DOHH2 (cell line): ENCODE results near the gene MAD2L1.

Experiments
- H3F3A ChIP-seq: fragments of 200-600 bp; sonication (generic), shearing (Covaris generic); 2 replicates; pipeline ENCODE4 v1.6.0; 2016; ENCODE audit warnings: antibody characterized with exemption, mild to moderate bottlenecking; ENCODE audit not compliant: control insufficient read depth, insufficient read depth
- H3K27ac ChIP-seq: fragments of 200-600 bp; sonication (generic); 2 replicates; pipeline ENCODE4 v1.5.1; 2014; ENCODE audit warnings: low read depth, mild to moderate bottlenecking, low read length, moderate library complexity
- H3K27me3 ChIP-seq: fragments of 200-600 bp; sonication (generic); 2 replicates; pipeline ENCODE4 v1.6.1; 2014; ENCODE audit warnings: mild to moderate bottlenecking, low read length, mixed read lengths; ENCODE audit not compliant: control insufficient read depth
- H3K36me3 ChIP-seq: fragments of 200-600 bp; sonication (generic); 2 replicates; pipeline ENCODE4 v1.6.1; 2014; ENCODE audit warnings: mild to moderate bottlenecking, low read length, moderate library complexity, mixed read lengths; ENCODE audit not compliant: control insufficient read depth
- H3K4me1 ChIP-seq: fragments of 200-600 bp; sonication (generic); 2 replicates; pipeline ENCODE4 v1.6.1; 2014; ENCODE audit warnings: mild to moderate bottlenecking, low read length, mixed read lengths; ENCODE audit not compliant: control insufficient read depth
- H3K4me2 ChIP-seq: fragments of 200-600 bp; sonication (generic); 2 replicates; pipeline ENCODE4 v1.6.0; 2014; ENCODE audit warnings: mild to moderate bottlenecking, low read length, moderate library complexity
- H3K4me3 ChIP-seq: fragments of 200-600 bp; sonication (generic); 2 replicates; pipeline ENCODE4 v1.5.1; 2014; ENCODE audit warnings: mild to moderate bottlenecking, low read length, mixed read lengths
- H3K79me2 ChIP-seq: fragments of 200-600 bp; sonication (generic); 2 replicates; pipeline ENCODE4 v1.6.1; 2014; ENCODE audit warnings: mild to moderate bottlenecking, low read length, mixed read lengths; ENCODE audit not compliant: control insufficient read depth
- H3K9me2 ChIP-seq: fragments of 200-600 bp; sonication (generic); replicated peaks from 2 replicates; pipeline ENCODE4 v1.6.1; 2014; ENCODE audit warnings: mild to moderate bottlenecking, low read length, mixed read lengths; ENCODE audit not compliant: control insufficient read depth
- H3K9me3 ChIP-seq: fragments of 200-600 bp; sonication (generic); 2 replicates; pipeline ENCODE4 v1.6.1; 2014; ENCODE audit warnings: antibody characterized with exemption, low read length, mixed read lengths; ENCODE audit not compliant: control insufficient read depth, insufficient read depth
- H4K20me1 ChIP-seq: fragments of 200-600 bp; sonication (generic); 2 replicates; pipeline ENCODE4 v1.6.0; 2014; ENCODE audit warnings: low read depth, mild to moderate bottlenecking, antibody characterized with exemption, low read length, moderate library complexity; ENCODE audit not compliant: control insufficient read depth, insufficient read depth
- CTCF ChIP-seq: fragments of 200-600 bp; sonication (generic); IDR thresholded peaks from one replicate; pipeline ENCODE4 v1.5.1; 2014; ENCODE audit warnings: antibody characterized with exemption, mild to moderate bottlenecking, low read depth, low read length; ENCODE audit not compliant: poor library complexity, severe bottlenecking
- EZH2phosphoT487 ChIP-seq: fragments of 200-600 bp; sonication (generic); IDR thresholded peaks from 2 replicates; pipeline ENCODE4 v1.6.1; 2017; ENCODE audit warnings: borderline replicate concordance, mild to moderate bottlenecking, antibody characterized with exemption, low read length, moderate library complexity, mixed read lengths

Gene MAD2L1

GRCh38 chr4:120081726-120082125 lies 15.1 kb upstream of the MAD2L1 start:
- Histone ChIP-seq H3K36me3 (no peaks in the 10 kb centered on the region), H3K4me3 (no peak overlapping the region), H3K4me2 (no peak overlapping the region), H3K4me1 (no peaks in the 10 kb centered on the region), H3K9me3 (no peaks in the 10 kb centered on the region), H3K9me2 (no peaks in the 10 kb centered on the region), H3K27ac (no peak overlapping the region), H4K20me1 (no peaks in the 10 kb centered on the region), H3K79me2 (no peaks in the 10 kb centered on the region), H3K27me3 (0 out of 2 replicates have a peak, but pooled peaks cover 4% of the 10 kb centered on the region), H3F3A (no peaks in the 10 kb centered on the region)
- TF ChIP-seq EZH2phosphoT487 = no peak
- no peak for TF ChIP-seq CTCF

- H3K9me2 ChIP-seq = no peaks in the 10 kb centered on the region
- H3K79me2 ChIP-seq = no peaks in the 10 kb centered on the region
- no peak overlapping the region for H3K4me2 ChIP-seq
- H3K36me3 ChIP-seq = no peaks in the 10 kb centered on the region
- no peaks in the 10 kb centered on the region for H3K4me1 ChIP-seq
- H3F3A ChIP-seq = no peaks in the 10 kb centered on the region
- no peaks in the 10 kb centered on the region for H3K9me3 ChIP-seq
- TF ChIP-seq CTCF (no peak), EZH2phosphoT487 (no peak)
- no peak overlapping the region for H3K4me3 ChIP-seq
- 0 out of 2 replicates have a peak, but pooled peaks cover 4% of the 10 kb centered on the region for H3K27me3 ChIP-seq
- no peak overlapping the region for H3K27ac ChIP-seq
- H4K20me1 ChIP-seq = no peaks in the 10 kb centered on the region
Measured at GRCh38 chr4:120080533-120080932, 13.9 kb upstream of the MAD2L1 start.

GRCh38 chr4:120079839-120080520 lies 13.3 kb upstream of the MAD2L1 start:
- Histone ChIP-seq H3K4me1 (no peaks in the 10 kb centered on the region), H3K9me2 (no peaks in the 10 kb centered on the region), H4K20me1 (no peaks in the 10 kb centered on the region), H3K4me3 (no peak overlapping the region), H3K4me2 (no peak overlapping the region), H3K9me3 (no peaks in the 10 kb centered on the region), H3K27ac (no peak overlapping the region), H3F3A (no peaks in the 10 kb centered on the region), H3K27me3 (0 out of 2 replicates have a peak, but pooled peaks cover 4% of the 10 kb centered on the region), H3K36me3 (no peaks in the 10 kb centered on the region), H3K79me2 (no peaks in the 10 kb centered on the region)
- TF ChIP-seq EZH2phosphoT487 (no peak), CTCF (no peak)
